Measurements from ENCODE around the gene BUD13. TPM values are rescaled to one million over a fixed set of nuclear protein-coding genes. Genes with fewer than 3 reads are reported as not detected.
"Not testable (repeated sequence)": the region's sequence is repeated elsewhere in the genome, so short reads cannot be mapped to it uniquely, and the experiment has no call there.

The BUD13 gene, protein sequence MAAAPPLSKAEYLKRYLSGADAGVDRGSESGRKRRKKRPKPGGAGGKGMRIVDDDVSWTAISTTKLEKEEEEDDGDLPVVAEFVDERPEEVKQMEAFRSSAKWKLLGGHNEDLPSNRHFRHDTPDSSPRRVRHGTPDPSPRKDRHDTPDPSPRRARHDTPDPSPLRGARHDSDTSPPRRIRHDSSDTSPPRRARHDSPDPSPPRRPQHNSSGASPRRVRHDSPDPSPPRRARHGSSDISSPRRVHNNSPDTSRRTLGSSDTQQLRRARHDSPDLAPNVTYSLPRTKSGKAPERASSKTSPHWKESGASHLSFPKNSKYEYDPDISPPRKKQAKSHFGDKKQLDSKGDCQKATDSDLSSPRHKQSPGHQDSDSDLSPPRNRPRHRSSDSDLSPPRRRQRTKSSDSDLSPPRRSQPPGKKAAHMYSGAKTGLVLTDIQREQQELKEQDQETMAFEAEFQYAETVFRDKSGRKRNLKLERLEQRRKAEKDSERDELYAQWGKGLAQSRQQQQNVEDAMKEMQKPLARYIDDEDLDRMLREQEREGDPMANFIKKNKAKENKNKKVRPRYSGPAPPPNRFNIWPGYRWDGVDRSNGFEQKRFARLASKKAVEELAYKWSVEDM
- 16.6 and 17.7 TPM in 2 replicates for total RNA-seq (2014; rRNA removed)
- polyA plus RNA-seq (2012): 9.9 TPM

DNA sequence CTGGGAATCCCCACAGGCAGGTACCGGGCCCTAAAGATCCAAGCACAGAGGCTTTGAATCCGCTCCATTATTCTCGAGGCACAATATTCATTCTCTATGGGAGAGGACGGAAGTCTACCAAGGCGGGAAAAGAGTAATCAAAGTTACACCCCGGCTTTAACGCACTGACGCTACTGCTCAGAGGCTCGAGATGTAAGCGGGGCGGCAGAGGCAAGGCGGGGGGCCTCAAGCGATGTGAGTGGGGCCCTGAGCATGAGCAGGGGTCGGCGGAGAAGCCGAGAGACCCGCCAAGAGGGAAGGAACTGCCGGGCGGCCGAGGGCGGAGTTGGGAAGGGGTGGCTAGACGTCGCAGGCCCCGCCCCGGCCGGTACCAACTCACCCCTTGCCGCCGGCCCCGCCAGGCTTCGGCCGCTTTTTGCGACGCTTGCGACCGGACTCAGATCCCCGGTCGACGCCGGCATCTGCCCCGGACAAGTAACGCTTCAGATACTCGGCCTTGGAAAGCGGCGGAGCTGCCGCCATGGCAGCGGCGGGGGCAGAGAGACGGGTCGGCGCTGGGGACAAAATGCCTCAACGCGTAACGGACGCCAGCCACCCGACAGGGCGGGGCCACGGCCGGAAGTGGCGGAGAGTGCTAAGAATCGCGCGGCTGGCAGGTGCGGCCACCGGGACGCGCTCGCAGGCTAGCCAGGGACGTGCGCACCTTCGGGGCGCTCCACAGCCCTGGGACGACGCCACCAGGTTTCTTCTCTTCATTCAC is at the start of gene BUD13:
TSS of gene BUD13 (minus strand) at position 545 of the 760 bp plus-strand sequence. CDS start at position 522, 23 bp downstream.
- DNase-seq (ENCODE audit: low read depth): peak; percentile 75

DNA sequence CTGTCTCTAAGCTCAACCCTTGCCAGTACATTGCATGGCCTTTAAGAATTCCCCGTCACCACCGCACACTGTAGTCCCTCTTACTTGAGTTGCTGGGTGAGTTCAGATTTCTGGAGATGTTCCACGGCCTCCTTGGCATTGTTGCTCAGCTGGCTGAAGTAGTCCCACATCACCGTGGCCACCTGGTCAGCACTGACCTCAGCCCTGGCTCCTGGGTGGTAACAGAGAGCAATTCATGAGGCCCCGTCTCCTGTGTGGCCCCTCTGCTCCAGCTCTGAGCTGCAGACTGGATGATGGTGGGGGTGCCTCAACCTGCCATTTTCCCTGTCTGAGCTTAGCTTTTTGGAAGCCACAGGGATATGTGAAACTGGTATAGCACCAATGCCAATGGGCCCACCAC is 49.8 kb upstream of the BUD13 start:
- no peak for DNase-seq (ENCODE audit: low read depth)

DNA sequence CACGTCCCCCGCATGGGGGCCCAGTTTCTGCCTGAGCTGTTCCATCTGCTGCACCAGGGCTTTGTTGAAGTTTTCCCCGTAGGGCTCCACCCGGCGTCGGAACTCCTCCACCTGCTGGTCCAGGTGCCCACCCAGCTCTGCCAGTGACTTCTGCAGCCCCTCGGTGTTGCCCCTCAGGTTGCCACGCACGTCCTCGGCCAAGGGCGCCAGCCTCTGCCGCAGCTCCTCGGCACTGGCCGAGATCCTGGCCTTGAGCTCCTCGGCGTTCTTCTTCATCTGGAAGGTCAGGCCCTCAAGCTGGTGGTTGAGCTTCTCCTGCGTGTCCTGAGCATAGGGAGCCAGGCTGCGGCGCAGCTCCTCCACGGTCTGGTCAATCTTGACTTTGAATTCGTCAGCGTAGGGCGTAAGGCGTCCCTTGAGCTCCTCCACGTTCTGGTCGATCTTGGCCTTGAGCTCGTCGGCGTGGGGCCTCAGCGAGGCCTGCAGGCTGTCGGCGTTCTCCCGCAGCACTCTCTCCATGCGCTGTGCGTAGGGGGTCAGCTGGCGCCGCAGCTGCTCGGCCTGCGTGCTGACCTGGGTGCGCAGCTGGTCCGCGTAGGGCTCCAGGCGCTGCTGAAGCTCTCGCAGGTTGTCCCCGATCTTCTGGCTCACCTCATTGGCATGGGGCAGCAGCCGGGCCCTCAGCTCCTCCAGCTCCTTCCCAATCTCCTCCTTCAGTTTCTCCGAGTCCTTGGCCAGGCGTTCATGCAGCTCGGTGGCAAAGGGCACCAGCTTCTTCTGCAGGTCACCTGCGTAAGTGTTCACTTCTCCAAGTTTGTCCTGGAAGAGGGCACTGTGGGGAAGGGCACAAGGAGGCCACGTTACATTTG is 48.5 kb upstream of the BUD13 start:
- DNase-seq (ENCODE audit: low read depth): no peak

DNA sequence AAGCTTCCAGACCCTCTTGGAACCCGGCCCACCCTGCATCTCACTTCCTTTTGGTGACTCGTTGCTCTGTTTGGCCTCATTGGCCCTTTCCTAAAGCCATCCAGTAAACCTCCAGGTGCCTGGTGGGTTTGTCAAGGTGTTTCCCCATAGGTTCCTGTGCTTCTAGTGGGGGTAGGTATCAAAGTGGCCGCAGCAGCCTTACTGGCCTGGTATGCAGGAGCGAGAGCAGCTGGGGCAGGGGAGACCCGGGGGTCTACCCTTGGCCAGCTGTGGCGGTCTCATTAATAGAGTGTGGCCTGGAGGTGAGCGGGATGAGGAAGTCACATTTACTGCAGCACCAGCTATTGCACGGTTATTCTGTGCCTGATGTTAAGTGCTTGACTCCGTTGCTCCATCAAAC is 46.3 kb upstream of the BUD13 start:
- DNase-seq (ENCODE audit: low read depth): no peak

DNA sequence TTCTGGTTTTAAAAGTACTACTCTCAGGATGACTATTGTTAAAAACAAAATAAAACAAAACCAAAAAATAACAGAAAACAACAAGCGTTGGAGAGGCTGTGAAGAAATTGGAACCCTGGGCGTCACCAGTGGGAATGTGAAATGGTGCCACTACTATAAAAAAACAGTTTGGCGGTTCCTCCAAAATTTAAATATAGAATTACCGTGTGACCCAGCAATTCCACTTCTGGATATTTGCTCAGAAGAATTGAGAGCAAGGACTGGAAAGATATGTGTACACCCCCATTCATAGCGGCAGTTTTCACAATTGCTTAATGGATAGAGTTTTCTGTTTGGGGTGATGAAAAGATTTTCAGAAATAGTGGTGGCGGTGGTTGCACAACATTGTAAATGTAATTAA is 41.7 kb upstream of the BUD13 start:
- no peak for DNase-seq (ENCODE audit: low read depth)

DNA sequence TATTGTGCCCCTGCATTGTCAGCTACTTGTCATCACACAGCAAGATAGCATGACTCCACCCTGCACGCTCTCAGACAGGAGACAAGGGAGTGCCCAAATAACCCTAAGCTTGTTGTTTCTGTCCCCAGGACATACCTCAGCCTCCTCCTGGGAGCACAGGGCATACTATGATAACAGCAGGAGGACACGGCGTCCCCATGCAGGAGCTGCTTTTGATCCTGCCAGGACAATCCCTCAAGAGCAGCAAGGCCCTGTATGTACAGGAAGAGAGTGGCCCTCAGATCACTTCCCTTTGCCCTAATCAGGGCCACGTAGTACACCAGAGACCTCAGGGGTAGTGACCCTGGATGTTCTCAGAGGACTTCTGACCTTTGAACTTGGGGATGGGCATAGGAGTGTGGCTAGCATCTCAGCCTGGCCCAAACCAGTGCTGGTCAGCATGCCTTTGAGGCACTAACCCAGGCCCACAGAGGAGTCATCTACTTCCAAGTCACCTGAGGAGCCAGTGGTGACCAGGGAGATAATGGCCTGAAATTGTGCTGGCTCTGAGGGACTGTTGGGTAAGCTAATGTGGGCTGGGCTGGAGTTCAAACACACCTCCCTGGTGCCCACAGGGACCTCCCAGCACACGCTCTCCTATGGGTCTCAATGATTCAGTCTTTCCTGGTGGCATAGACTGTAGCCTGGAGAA is 41.1 kb upstream of the BUD13 start:
- DNase-seq (ENCODE audit: low read depth): no peak

DNA sequence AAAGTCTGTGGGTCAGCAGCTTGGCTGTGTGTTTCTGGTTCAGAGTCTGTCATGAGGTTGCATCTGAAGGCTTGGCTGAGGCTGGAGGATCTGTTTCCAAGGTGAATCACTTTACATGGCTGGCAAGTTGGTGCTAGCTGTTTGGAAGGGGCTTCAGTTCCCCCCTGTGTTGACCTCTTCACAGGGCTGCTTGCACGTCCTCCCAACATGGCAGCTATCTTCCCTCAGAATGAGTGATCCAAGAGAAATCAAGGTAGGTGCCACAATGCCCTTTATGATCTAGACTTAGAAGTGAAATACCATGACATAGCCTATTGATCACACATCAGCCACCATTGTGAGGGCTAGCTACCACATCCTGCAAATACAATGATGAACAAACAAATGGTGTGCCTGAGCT is 40.4 kb upstream of the BUD13 start:
- no peak for DNase-seq (ENCODE audit: low read depth)

DNA sequence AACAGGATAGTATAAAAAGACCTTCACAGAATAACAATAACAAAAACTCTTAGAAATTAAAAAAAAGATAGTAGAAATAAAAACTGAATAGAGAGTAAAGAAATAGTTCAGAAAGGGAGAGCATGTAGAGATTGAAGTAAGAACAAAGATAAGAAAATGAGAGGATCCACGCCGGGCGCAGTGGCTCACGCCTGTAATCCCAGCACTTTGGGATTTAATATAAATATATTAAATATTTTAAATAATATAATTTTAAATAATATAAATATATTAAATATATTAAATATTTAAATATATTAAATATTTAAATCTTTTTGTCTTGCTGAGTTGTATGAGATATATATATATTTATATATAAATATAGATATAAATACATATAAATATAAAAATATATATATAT is 39.3 kb upstream of the BUD13 start:
- no peak for DNase-seq (ENCODE audit: low read depth)

DNA sequence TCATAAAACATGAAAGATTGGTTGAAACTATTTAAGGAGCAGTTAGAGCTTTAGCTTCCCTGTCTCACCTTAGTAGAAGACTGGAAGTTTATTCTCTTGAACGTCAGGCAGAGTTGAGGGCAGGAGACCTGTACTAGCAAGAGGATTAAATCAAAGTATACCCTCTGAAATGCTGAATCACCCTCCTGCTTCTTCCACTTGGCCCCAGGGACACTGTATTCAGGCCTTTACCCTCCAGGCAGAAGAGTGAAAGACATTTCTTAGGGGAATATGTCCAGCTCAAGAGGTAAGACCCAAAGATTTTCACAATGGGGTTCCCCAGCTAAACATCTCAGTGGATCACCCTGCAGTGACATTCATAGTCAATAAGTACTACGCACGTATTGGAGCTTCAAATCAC is 38.4 kb upstream of the BUD13 start:
- DNase-seq (ENCODE audit: low read depth): no peak

DNA sequence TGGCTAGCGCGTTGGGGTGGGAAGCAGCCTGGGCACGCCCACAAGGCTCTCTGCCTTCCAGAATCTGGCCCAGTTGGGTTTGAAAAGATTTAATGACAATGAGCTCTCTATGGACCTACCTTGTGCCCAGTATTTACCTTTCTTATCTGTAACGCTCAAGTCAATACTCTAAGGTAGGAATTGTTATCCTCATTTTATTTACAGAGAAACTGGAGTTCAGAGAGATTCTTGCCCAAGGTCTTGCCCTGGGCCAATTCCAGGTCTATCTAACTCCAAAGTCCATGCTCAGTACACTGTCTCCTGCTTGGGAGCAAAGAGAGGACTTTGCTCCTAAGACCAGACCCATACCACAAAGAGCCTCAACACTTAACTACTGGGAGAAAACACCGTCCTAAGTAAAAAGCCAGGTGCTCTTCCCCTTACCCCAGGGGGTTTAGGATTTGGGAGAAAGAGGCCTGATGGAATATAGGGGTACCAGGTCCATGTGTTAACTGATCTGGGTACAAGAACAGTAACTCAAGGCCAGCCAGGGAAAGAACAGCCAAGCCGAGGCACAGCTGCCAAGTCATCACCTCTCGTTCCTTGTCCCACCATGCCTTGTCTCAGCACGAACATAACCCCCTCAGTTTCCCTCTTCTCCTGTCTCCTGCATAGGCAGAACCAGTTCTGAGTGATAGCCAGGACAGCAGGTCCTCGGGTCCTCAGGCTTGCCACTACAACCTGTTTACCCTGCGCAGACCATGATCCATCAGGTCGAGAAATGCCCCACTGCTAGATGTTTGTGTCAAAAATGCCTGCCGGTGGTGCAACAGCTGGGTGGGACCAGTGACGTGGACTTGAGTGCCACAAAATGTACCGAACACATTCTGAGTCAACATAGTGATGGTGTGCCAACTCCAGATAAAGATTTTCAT is 35.7 kb upstream of the BUD13 start:
- DNase-seq (ENCODE audit: low read depth): peak; percentile 75

DNA sequence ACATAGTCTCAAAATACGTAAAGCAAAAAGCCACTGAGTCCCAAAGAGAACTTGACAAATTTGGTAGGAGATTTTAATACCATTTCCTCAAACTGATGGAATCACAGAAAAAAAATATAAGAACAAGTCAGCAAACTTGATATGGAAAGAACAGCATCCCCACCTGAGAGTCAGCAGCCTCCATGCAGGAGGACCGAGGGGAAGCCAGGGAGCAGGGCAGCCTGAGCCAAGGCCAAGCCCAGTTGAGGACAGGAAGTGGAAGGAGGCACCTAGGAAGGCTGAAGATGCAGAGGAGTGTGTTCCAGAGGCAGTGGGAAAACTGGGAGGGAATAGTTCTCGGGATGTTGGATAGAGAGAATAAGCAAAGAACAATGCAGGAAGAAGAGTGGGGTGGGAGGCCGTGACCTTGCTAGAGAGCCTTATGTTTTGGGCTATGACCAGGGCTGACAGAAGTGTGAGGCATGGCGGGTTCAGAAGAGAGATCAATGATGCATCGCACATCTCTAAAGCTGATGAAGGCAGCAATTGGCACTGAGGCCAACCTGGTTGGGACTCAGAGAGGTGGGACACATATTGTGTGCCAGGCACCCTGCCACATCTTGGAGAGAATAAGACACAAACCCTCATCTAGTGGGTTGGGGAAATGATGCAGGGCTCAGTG is 34.9 kb upstream of the BUD13 start:
- DNase-seq (ENCODE audit: low read depth): no peak

DNA sequence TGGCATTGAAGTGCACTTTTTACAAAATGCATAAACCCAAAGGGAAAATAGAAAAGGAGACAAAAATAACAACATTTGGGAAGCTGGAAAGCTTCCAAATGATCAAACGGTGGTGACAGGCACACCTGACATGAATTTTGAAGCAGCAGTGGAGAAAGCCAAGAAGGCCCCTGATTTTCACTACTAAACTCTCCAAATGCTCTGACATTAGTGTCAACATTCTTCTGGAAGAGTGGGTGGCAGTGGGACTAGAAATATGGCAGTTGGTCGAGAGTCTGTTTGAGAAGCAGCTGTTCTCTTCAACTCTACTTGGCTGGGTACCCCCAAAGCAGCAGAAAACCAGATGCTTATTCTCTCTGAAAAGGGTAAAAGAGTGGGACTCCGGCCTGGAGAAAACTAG is 31.2 kb upstream of the BUD13 start:
- DNase-seq (ENCODE audit: low read depth): no peak

DNA sequence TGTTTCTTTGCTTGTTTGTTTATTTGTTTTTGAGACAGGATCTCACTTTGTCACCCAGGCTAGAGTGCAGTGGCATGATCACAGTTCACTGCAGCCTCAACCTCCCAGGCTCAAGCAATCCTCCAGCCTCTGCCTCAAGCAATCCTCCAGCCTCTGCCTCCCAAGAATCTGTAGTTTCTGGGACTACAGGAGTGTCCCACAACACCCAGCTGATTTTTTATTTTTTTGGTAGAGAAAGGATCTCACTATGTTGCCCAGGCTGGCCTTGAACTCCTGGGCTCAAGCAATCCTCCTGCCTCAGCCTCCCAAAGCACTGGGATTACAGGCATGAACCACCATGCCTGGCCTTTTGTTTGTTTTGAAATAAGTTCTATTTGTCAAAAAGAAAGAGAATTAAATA is 28.9 kb upstream of the BUD13 start:
- DNase-seq (ENCODE audit: low read depth): not testable (repeated sequence)

DNA sequence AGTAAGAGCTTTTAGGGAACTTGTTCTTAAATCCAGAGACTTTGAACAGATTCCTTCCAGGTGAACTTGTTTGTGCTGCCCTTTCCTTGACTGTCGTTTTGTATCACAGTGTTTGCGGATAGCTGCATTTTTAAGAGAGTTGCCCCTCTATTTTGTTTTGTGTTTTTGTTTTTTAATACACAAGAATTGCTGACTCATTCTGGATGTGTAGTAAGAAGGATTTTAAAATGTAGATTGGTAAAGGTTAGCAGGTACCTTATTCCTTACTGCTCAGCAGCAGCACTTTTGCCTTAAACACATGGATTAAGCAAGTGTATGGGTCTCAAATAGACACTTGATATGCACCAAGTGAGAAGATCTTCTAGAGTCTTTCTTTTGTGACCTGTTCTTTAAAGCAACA is 27.8 kb upstream of the BUD13 start:
- no peak for DNase-seq (ENCODE audit: low read depth)

DNA sequence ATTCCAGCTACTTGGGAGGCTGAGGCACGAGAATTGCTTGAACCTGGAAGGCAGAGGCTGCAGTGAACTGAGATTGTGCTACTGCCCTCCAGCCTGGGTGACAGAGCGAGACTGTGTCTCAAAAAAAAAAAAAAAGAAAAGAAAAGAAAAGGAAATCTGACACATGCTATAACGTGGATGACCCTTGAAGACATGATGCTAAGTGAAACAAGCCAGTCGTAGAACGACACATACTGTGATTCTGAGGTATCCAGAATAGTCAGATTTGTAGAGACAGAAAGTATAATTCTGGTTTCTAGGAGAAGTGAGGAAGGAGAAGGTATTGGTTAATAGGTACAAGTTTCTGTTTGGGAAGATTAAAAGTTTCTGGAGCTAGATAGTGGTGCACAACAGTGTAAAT is 25.6 kb upstream of the BUD13 start:
- DNase-seq (ENCODE audit: low read depth): no peak

DNA sequence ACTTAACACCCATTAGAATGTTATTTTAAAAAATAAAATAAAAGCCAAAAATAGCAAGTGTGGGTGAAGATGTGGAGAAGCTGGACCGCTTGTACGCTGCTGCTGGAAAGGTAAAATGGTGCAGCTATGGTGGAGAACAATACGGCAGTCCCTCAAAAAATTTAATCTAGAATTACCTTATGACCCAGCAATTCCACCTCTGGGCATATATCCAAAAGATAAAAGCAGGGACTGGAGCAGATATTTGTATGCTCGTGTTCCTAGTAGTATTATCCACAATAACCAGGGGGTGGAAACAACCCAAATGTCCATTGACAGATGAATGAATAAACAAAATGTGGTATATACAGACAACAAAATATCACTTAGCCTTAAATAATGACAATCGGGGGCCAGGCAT is 25.0 kb upstream of the BUD13 start:
- DNase-seq (ENCODE audit: low read depth): no peak

DNA sequence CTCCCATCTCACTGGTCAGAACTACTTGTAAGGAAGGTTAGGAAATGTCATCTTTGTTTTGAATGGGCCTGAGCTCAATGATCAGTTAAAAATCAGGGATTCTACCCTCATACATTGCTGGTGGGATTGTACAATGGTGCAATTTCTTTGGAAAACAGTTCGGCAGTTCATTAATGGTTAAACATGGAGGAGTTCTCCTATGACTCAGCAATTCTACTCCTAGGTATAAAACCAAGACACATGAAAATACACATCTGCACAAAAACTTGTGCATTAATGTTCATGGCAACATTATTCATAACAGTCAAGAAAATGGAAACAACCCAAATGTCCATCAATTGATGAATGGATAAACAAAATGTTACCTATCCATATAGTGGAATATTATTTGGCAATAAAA is 23.8 kb upstream of the BUD13 start:
- DNase-seq (ENCODE audit: low read depth): no peak

DNA sequence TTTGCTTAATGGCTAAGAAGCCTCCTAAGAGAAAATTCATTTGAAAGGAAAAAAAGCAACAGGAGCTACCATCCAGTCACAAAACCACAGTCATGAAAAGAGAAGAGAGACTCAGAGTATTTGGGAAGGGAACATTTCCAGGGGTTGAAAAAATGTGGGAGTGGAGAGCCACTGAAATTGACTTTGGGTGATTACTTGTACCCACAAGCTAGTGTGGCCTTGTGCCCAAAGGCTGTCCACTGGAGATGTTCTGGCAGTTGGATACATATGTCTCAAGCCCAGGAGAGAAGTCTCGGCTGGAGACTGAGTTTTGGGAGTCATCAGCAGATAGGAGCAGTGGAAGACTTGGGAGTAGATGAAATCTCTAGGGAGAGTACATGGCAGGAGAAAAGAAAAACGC is 22.1 kb upstream of the BUD13 start:
- DNase-seq (ENCODE audit: low read depth): peak; percentile 53

DNA sequence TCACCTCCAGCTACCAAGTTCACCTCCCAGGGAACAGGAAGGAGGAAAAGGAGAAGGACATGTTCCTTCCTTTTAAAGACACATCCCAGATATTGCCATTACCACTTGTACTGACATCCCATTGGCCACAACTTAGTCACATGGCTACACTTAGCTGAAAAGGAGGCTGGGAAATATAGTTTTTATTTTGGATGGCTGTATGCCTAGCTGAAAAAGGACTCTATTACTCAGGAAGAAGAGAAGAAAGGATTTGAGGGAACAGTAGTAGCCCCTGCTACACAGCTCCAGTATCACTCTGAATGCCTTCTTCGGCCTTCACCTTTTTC is 20.9 kb upstream of the BUD13 start:
- DNase-seq (ENCODE audit: low read depth): peak; percentile 48

Data from LHCN-M2 (cell line).